Measurements from ENCODE around the gene NDUFS7. TPM values are rescaled to one million over a fixed set of nuclear protein-coding genes. Genes with fewer than 3 reads are reported as not detected.

The NDUFS7 gene
- total and polyA plus RNA-seq, 7 donors: 177 to 423 (median 294) TPM

- DNase-seq (no peak), ATAC-seq (no peak)
- no peak for TF ChIP-seq CTCF (IDR thresholded peaks at IDR 0.05)
- 14 to 22% (median 15%) methylated on average over 9 of the region's 9 CpGs for WGBS, 3 donors
- Histone ChIP-seq H3K4me1 (peaks cover 36% of the 10 kb centered on the region), H3K36me3 (ENCODE audit: insufficient read depth in 1 of 2, low read depth in 1 of 2) (peaks cover 0 to 19% of the 10 kb centered on the region in 2 donors), H3K4me3 (no peak overlapping the region), H3K9me3 (no peaks in the 10 kb centered on the region), H3K27ac (no peak overlapping the region), H3K27me3 (ENCODE audit: insufficient read depth in 3 of 3, low read length in 2 of 3) (no peaks in the 10 kb centered on the region)
- intact Hi-C loops (cut with DNase I): loop anchor here in 1 of 2 donors (5.0 kb wide), 1 partner anchor 106 kb away; the partner anchor contains the start of gene FAM174C
Observed at GRCh38 chr19:1383017-1383311, 743 bp upstream of the NDUFS7 start.

- Histone ChIP-seq H3K9me3 (no peaks in the 10 kb centered on the region), H3K36me3 (ENCODE audit: insufficient read depth in 1 of 2, low read depth in 1 of 2) (peaks cover 5 to 25% of the 10 kb centered on the region in 2 donors), H3K4me1 (peaks cover 44% of the 10 kb centered on the region), H3K27me3 (ENCODE audit: insufficient read depth in 3 of 3, low read length in 2 of 3) (no peaks in the 10 kb centered on the region), H3K4me3 (peak overlapping the region; percentile 88), H3K27ac (peak overlapping the region; percentile 93)
- ATAC-seq: peak; percentile 2 to 8 (median 6)
- no peak for DNase-seq
- no peak for TF ChIP-seq CTCF (IDR thresholded peaks at IDR 0.05)
- 0 to 1% (median 0%) methylated on average over 22 to 23 of the region's 23 CpGs for WGBS, 3 donors
- intact Hi-C loops (cut with DNase I): loop anchor here (2.0 to 5.0 kb wide), 2 partner anchors 17 to 107 kb away; partner anchors contain the start of genes FAM174C (in 1 of the 2) and GAMT (in 1 of the 2)
Observed at GRCh38 chr19:1384085-1384462, 367 bp downstream of the NDUFS7 start.

- WGBS, 3 donors: 28 to 29% (median 28%) methylated on average over 17 of the region's 17 CpGs
- peaks cover 44% of the 10 kb centered on the region for H3K4me1 ChIP-seq
- peaks cover 5 to 30% of the 10 kb centered on the region in 2 donors for H3K36me3 ChIP-seq (ENCODE audit: insufficient read depth in 1 of 2, low read depth in 1 of 2)
- no peaks in the 10 kb centered on the region for H3K9me3 ChIP-seq
- ATAC-seq: no peak
- peak overlapping the region; percentile 93 for H3K27ac ChIP-seq
- H3K27me3 ChIP-seq (ENCODE audit: insufficient read depth in 3 of 3, low read length in 2 of 3): no peaks in the 10 kb centered on the region
- DNase-seq: no peak
- peak overlapping the region; percentile 88 for H3K4me3 ChIP-seq
- TF ChIP-seq CTCF (IDR thresholded peaks at IDR 0.05): no peak
- intact Hi-C loops (cut with DNase I): loop anchor here (2.0 to 5.0 kb wide), 2 partner anchors 16 to 107 kb away; partner anchors contain the start of genes FAM174C (in 1 of the 2) and GAMT (in 1 of the 2)
Observed at GRCh38 chr19:1384478-1385110, 887 bp downstream of the NDUFS7 start.

- TF ChIP-seq CTCF (IDR thresholded peaks at IDR 0.05): no peak
- ATAC-seq: peak in 1 of 4 donors; percentile 36
- H3K36me3 ChIP-seq (ENCODE audit: insufficient read depth in 1 of 2, low read depth in 1 of 2): peaks cover 5 to 42% of the 10 kb centered on the region in 2 donors
- intact Hi-C loops (cut with DNase I): loop anchor here in 1 of 2 donors (2.0 kb wide), 1 partner anchor 15 kb away; the partner anchor contains the start of gene GAMT
- DNase-seq: no peak
- 45 to 57% (median 53%) methylated on average over 3 of the region's 3 CpGs for WGBS, 3 donors
- H3K9me3 ChIP-seq: no peaks in the 10 kb centered on the region
- H3K4me3 ChIP-seq: peak overlapping the region; percentile 88
- H3K4me1 ChIP-seq: peaks cover 44% of the 10 kb centered on the region
- peak overlapping the region; percentile 93 for H3K27ac ChIP-seq
- no peaks in the 10 kb centered on the region for H3K27me3 ChIP-seq (ENCODE audit: insufficient read depth in 3 of 3, low read length in 2 of 3)
Observed at GRCh38 chr19:1385816-1386215, 2.1 kb downstream of the NDUFS7 start.

Measured in psoas muscle (tissue), 8 donors.